CD4-positive, alpha-beta T cell (primary cell): ENCODE data around the gene SLC24A3. TPM values are rescaled to one million over a fixed set of nuclear protein-coding genes. Genes with fewer than 3 reads are reported as not detected.

ENCODE experiments used
- ATAC-seq: fragments of 200-7000 bp; cut with Tn5 transposase; one replicate; pipeline ENCODE4 v1.10.0; 2022; ENCODE audit warnings: mild to moderate bottlenecking; ENCODE audit not compliant: poor library complexity
- CTCF ChIA-PET: fragments of 350-600 bp; sonication (Branson Sonifier 250); formaldehyde crosslinking; loops from one replicate; lab custom pipeline; 2021; ENCODE audit warnings: antibody characterized with exemption, inconsistent platforms; lab: Charles Lee
- POLR2A ChIA-PET: fragments of 350-600 bp; sonication (Branson Sonifier 250); formaldehyde crosslinking; loops from one replicate; lab custom pipeline; 2021; ENCODE audit warnings: antibody characterized with exemption, inconsistent platforms; lab: Charles Lee
- DNase-seq, 14 experiments: peaks; one replicate each; pipeline ENCODE4 v3.0.0-alpha.2; 2013 to 2020; ENCODE audit warnings: mixed read lengths in 2 of 14
- H3K27ac ChIP-seq, 2 donors: one replicate each; pipeline versions ENCODE4 v1.5.1 to v1.7.0; 2013; ENCODE audit warnings: low read length in 2 of 2, low read depth in 1 of 2, mild to moderate bottlenecking in 1 of 2
- H3K27me3 ChIP-seq, 2 experiments: 1 replicate in 1 of 2; 2 replicates in 1 of 2; pipeline versions ENCODE4 v1.6.1 to v1.7.0; 2013; ENCODE audit warnings: low read length in 2 of 2, control low read depth in 1 of 2, mild to moderate bottlenecking in 1 of 2, moderate library complexity in 1 of 2; ENCODE audit not compliant: insufficient read depth in 2 of 2, control insufficient read depth in 1 of 2
- H3K36me3 ChIP-seq: one replicate; pipeline ENCODE4 v1.6.1; 2013; ENCODE audit warnings: low read length, control low read depth; ENCODE audit not compliant: insufficient read depth
- H3K4me1 ChIP-seq: one replicate; pipeline ENCODE4 v1.6.1; 2013; ENCODE audit warnings: low read length, control low read depth; ENCODE audit not compliant: insufficient read depth
- H3K4me3 ChIP-seq: one replicate; pipeline ENCODE4 v1.5.1; 2013; ENCODE audit warnings: mild to moderate bottlenecking, low read length, moderate library complexity
- H3K9me3 ChIP-seq, 2 experiments: 1 replicate in 1 of 2; 2 replicates in 1 of 2; pipeline versions ENCODE4 v1.6.1 to v1.7.0; 2013; ENCODE audit warnings: low read length in 2 of 2, mild to moderate bottlenecking in 2 of 2, control low read depth in 1 of 2, moderate library complexity in 1 of 2; ENCODE audit not compliant: control insufficient read depth in 1 of 2, insufficient read depth in 1 of 2
- H3K27ac Mint-ChIP-seq: one replicate; pipeline ENCODE4 v1.8.0; 2020; ENCODE audit warnings: mixed read lengths
- H3K27me3 Mint-ChIP-seq: one replicate; pipeline ENCODE4 v1.8.0; 2021; ENCODE audit warnings: mixed read lengths
- H3K36me3 Mint-ChIP-seq: one replicate; pipeline ENCODE4 v1.8.0; 2021; ENCODE audit warnings: low read depth, mixed read lengths
- H3K4me1 Mint-ChIP-seq: one replicate; pipeline ENCODE4 v1.8.0; 2021; ENCODE audit warnings: low read depth, mixed read lengths
- H3K4me3 Mint-ChIP-seq: one replicate; pipeline ENCODE4 v1.8.0; 2020; ENCODE audit warnings: mild to moderate bottlenecking, mixed read lengths
- H3K9me3 Mint-ChIP-seq: one replicate; pipeline ENCODE4 v1.8.0; 2020; ENCODE audit warnings: mixed read lengths
- intact Hi-C, 2 experiments: fragments of 100-400 bp; cut with DNase I in 1 of 2; cut with micrococcal nuclease in 1 of 2; formaldehyde crosslinking; loops; one replicate each; pipeline versions ENCODE4 v1.15.1 to v1.9.0; 2023 to 2025; cut with DNase I, micrococcal nuclease
- total RNA-seq, 174 experiments: library from RNA in 2 of 174; stranded (reverse) in 2 of 174; gene quantifications; one replicate each; pipeline ENCODE4 v1.2.3 and lab custom pipeline; 2021 to 2026
- TF ChIP-seq, protein P1 (sequence below): fragments of 200-600 bp; IDR thresholded peaks from one replicate; pipeline ENCODE4 v1.8.0; 2022; ENCODE audit warnings: antibody characterized with exemption, mild to moderate bottlenecking

The SLC24A3 gene
- total RNA-seq, 2 experiments from 2014 or later = not detected

GRCh38 chr20:19251506-19251905, 39.1 kb downstream of the SLC24A3 start:
- no peaks in the 10 kb centered on the region for H3K4me1 ChIP-seq
- Mint-ChIP-seq H3K4me3 (no peak overlapping the region), H3K27ac (no peak overlapping the region), H3K36me3 (no peaks in the 10 kb centered on the region), H3K4me1 (no peaks in the 10 kb centered on the region), H3K27me3 (no peaks in the 10 kb centered on the region), H3K9me3 (no peaks in the 10 kb centered on the region)
- no peak for ATAC-seq
- H3K9me3 ChIP-seq = no peaks in the 10 kb centered on the region
- ChIA-PET CTCF (no interaction called here), POLR2A (no interaction called here)
- TF ChIP-seq, protein P1, sequence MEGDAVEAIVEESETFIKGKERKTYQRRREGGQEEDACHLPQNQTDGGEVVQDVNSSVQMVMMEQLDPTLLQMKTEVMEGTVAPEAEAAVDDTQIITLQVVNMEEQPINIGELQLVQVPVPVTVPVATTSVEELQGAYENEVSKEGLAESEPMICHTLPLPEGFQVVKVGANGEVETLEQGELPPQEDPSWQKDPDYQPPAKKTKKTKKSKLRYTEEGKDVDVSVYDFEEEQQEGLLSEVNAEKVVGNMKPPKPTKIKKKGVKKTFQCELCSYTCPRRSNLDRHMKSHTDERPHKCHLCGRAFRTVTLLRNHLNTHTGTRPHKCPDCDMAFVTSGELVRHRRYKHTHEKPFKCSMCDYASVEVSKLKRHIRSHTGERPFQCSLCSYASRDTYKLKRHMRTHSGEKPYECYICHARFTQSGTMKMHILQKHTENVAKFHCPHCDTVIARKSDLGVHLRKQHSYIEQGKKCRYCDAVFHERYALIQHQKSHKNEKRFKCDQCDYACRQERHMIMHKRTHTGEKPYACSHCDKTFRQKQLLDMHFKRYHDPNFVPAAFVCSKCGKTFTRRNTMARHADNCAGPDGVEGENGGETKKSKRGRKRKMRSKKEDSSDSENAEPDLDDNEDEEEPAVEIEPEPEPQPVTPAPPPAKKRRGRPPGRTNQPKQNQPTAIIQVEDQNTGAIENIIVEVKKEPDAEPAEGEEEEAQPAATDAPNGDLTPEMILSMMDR = no peak
- no peak overlapping the region for H3K4me3 ChIP-seq
- H3K27ac ChIP-seq = no peak overlapping the region
- DNase-seq = no peak
- no peaks in the 10 kb centered on the region for H3K27me3 ChIP-seq
- no peaks in the 10 kb centered on the region for H3K36me3 ChIP-seq
- intact Hi-C loops = no loop called here

- Histone ChIP-seq H3K4me1 (no peaks in the 10 kb centered on the region), H3K27ac (no peak overlapping the region), H3K9me3 (no peaks in the 10 kb centered on the region), H3K27me3 (no peaks in the 10 kb centered on the region), H3K36me3 (no peaks in the 10 kb centered on the region), H3K4me3 (no peak overlapping the region)
- ChIA-PET POLR2A (no interaction called here), CTCF (no interaction called here)
- Mint-ChIP-seq H3K9me3 (no peaks in the 10 kb centered on the region), H3K27me3 (no peaks in the 10 kb centered on the region), H3K4me3 (no peak overlapping the region), H3K27ac (no peak overlapping the region), H3K36me3 (no peaks in the 10 kb centered on the region), H3K4me1 (no peaks in the 10 kb centered on the region)
- DNase-seq = no peak
- intact Hi-C loops = no loop called here
- TF ChIP-seq, protein P1 = no peak
- no peak for ATAC-seq
Observed at GRCh38 chr20:19251958-19252357, 39.5 kb downstream of the SLC24A3 start.

DNA sequence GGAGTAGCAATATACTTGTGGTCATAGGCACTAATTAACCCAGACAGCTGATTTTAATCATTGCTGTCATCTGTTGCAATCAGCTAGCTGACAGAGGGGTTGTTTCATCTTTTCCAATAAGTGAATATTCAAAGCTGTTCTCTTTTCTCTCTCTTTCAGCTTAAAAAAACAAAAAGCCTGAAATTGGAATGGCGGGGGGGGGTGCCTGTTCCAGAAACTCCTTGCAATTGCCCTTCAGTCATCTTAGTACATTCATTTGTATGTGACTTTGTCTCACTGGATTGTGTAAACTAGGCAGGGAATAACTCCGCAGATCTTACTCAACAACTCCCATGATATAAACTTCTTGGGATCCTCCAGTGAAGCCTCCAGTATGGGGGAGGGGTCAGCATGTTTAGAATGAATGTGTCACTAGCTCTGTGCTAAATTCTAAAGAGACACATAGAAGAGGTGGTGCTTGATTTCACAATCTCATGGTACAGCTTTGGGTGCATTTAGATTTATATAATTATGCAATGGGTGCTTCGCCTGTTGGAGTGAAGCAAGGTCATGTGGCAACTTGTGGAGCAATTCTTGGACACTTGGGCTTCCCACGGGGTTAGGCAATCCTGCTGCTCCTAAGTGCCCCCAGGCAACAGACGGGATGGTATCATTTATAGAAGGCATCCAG, 40.1 kb downstream of the SLC24A3 start:
- Histone ChIP-seq H3K9me3 (no peaks in the 10 kb centered on the region), H3K4me1 (no peaks in the 10 kb centered on the region), H3K27me3 (no peaks in the 10 kb centered on the region), H3K27ac (no peak overlapping the region), H3K36me3 (no peaks in the 10 kb centered on the region), H3K4me3 (no peak overlapping the region)
- ATAC-seq (no peak), DNase-seq (peak in 2 of 14 experiments; percentile 49 to 64)
- ChIA-PET CTCF (no interaction called here), POLR2A (no interaction called here)
- Mint-ChIP-seq H3K4me1 (no peaks in the 10 kb centered on the region), H3K27me3 (no peaks in the 10 kb centered on the region), H3K36me3 (no peaks in the 10 kb centered on the region), H3K27ac (no peak overlapping the region), H3K9me3 (no peaks in the 10 kb centered on the region), H3K4me3 (no peak overlapping the region)
- TF ChIP-seq, protein P1 = no peak
- intact Hi-C loops = no loop called here
